Measurements from ENCODE around the gene PARD3B. TPM values are rescaled to one million over a fixed set of nuclear protein-coding genes. Genes with fewer than 3 reads are reported as not detected.

Gene PARD3B
- total and polyA plus RNA-seq, 2 experiments from 2014 or later, result 3.5 to 4.4 TPM

DNA sequence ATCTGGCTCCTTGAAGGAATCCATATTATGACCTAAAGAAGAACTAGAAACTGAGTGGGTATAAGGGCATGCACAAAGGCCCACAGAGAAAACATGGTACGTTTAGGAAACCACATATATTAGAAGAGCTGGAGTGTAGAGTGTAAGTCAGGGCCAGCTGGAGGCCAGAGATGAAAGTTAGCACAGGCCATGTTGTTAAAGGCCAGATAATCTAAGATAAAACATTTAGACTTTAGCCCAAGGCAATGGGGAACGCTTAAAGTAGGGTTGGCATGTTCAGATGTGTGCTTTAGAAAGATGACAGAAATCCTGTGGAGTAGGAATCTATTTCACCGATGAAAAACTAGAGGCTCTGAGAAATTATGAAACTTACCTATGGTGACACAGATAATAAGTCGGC is 907.9 kb downstream of the PARD3B start:
- no peak for TF ChIP-seq EZH2 (IDR thresholded peaks at IDR 0.05; ENCODE audit: low read depth, unreplicated experiment)
- no peak for TF ChIP-seq CREB1 (CRISPR knock-in tag; IDR thresholded peaks at IDR 0.05; ENCODE audit: low read depth)
- TF ChIP-seq, protein P1, sequence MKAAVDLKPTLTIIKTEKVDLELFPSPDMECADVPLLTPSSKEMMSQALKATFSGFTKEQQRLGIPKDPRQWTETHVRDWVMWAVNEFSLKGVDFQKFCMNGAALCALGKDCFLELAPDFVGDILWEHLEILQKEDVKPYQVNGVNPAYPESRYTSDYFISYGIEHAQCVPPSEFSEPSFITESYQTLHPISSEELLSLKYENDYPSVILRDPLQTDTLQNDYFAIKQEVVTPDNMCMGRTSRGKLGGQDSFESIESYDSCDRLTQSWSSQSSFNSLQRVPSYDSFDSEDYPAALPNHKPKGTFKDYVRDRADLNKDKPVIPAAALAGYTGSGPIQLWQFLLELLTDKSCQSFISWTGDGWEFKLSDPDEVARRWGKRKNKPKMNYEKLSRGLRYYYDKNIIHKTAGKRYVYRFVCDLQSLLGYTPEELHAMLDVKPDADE (IDR thresholded peaks at IDR 0.05), result no peak
- TF ChIP-seq STAT1 (IDR thresholded peaks at IDR 0.05; ENCODE audit: unreplicated experiment), result no peak
- no peak for TF ChIP-seq ZNF114 (CRISPR knock-in tag; IDR thresholded peaks at IDR 0.05)
- TF ChIP-seq, protein P2, sequence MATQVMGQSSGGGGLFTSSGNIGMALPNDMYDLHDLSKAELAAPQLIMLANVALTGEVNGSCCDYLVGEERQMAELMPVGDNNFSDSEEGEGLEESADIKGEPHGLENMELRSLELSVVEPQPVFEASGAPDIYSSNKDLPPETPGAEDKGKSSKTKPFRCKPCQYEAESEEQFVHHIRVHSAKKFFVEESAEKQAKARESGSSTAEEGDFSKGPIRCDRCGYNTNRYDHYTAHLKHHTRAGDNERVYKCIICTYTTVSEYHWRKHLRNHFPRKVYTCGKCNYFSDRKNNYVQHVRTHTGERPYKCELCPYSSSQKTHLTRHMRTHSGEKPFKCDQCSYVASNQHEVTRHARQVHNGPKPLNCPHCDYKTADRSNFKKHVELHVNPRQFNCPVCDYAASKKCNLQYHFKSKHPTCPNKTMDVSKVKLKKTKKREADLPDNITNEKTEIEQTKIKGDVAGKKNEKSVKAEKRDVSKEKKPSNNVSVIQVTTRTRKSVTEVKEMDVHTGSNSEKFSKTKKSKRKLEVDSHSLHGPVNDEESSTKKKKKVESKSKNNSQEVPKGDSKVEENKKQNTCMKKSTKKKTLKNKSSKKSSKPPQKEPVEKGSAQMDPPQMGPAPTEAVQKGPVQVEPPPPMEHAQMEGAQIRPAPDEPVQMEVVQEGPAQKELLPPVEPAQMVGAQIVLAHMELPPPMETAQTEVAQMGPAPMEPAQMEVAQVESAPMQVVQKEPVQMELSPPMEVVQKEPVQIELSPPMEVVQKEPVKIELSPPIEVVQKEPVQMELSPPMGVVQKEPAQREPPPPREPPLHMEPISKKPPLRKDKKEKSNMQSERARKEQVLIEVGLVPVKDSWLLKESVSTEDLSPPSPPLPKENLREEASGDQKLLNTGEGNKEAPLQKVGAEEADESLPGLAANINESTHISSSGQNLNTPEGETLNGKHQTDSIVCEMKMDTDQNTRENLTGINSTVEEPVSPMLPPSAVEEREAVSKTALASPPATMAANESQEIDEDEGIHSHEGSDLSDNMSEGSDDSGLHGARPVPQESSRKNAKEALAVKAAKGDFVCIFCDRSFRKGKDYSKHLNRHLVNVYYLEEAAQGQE (IDR thresholded peaks at IDR 0.05; ENCODE audit: unreplicated experiment), result no peak
- TF ChIP-seq, protein P3, sequence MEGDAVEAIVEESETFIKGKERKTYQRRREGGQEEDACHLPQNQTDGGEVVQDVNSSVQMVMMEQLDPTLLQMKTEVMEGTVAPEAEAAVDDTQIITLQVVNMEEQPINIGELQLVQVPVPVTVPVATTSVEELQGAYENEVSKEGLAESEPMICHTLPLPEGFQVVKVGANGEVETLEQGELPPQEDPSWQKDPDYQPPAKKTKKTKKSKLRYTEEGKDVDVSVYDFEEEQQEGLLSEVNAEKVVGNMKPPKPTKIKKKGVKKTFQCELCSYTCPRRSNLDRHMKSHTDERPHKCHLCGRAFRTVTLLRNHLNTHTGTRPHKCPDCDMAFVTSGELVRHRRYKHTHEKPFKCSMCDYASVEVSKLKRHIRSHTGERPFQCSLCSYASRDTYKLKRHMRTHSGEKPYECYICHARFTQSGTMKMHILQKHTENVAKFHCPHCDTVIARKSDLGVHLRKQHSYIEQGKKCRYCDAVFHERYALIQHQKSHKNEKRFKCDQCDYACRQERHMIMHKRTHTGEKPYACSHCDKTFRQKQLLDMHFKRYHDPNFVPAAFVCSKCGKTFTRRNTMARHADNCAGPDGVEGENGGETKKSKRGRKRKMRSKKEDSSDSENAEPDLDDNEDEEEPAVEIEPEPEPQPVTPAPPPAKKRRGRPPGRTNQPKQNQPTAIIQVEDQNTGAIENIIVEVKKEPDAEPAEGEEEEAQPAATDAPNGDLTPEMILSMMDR (conservative IDR thresholded peaks at IDR 0.05; ENCODE audit: low read depth in 2 of 2), result no peak
- TF ChIP-seq POLR2AphosphoS5 (IDR thresholded peaks at IDR 0.05; ENCODE audit: low read depth), result no peak
- TF ChIP-seq EZH2phosphoT487 (IDR thresholded peaks at IDR 0.05; ENCODE audit: unreplicated experiment), result no peak
- TF ChIP-seq NANOG (IDR thresholded peaks at IDR 0.05; ENCODE audit: borderline replicate concordance), result no peak
- TF ChIP-seq, protein P4, sequence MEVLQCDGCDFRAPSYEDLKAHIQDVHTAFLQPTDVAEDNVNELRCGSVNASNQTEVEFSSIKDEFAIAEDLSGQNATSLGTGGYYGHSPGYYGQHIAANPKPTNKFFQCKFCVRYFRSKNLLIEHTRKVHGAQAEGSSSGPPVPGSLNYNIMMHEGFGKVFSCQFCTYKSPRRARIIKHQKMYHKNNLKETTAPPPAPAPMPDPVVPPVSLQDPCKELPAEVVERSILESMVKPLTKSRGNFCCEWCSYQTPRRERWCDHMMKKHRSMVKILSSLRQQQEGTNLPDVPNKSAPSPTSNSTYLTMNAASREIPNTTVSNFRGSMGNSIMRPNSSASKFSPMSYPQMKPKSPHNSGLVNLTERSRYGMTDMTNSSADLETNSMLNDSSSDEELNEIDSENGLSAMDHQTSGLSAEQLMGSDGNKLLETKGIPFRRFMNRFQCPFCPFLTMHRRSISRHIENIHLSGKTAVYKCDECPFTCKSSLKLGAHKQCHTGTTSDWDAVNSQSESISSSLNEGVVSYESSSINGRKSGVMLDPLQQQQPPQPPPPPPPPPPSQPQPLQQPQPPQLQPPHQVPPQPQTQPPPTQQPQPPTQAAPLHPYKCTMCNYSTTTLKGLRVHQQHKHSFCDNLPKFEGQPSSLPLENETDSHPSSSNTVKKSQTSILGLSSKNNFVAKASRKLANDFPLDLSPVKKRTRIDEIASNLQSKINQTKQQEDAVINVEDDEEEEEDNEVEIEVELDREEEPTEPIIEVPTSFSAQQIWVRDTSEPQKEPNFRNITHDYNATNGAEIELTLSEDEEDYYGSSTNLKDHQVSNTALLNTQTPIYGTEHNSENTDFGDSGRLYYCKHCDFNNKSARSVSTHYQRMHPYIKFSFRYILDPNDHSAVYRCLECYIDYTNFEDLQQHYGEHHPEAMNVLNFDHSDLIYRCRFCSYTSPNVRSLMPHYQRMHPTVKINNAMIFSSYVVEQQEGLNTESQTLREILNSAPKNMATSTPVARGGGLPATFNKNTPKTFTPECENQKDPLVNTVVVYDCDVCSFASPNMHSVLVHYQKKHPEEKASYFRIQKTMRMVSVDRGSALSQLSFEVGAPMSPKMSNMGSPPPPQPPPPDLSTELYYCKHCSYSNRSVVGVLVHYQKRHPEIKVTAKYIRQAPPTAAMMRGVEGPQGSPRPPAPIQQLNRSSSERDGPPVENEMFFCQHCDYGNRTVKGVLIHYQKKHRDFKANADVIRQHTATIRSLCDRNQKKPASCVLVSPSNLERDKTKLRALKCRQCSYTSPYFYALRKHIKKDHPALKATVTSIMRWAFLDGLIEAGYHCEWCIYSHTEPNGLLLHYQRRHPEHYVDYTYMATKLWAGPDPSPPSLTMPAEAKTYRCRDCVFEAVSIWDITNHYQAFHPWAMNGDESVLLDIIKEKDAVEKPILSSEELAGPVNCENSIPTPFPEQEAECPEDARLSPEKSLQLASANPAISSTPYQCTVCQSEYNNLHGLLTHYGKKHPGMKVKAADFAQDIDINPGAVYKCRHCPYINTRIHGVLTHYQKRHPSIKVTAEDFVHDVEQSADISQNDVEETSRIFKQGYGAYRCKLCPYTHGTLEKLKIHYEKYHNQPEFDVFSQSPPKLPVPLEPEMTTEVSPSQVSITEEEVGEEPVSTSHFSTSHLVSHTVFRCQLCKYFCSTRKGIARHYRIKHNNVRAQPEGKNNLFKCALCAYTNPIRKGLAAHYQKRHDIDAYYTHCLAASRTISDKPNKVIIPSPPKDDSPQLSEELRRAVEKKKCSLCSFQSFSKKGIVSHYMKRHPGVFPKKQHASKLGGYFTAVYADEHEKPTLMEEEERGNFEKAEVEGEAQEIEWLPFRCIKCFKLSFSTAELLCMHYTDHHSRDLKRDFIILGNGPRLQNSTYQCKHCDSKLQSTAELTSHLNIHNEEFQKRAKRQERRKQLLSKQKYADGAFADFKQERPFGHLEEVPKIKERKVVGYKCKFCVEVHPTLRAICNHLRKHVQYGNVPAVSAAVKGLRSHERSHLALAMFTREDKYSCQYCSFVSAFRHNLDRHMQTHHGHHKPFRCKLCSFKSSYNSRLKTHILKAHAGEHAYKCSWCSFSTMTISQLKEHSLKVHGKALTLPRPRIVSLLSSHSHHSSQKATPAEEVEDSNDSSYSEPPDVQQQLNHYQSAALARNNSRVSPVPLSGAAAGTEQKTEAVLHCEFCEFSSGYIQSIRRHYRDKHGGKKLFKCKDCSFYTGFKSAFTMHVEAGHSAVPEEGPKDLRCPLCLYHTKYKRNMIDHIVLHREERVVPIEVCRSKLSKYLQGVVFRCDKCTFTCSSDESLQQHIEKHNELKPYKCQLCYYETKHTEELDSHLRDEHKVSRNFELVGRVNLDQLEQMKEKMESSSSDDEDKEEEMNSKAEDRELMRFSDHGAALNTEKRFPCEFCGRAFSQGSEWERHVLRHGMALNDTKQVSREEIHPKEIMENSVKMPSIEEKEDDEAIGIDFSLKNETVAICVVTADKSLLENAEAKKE (CRISPR knock-in tag; IDR thresholded peaks at IDR 0.05), result no peak
- no peak for TF ChIP-seq ZNF331 (CRISPR knock-in tag; IDR thresholded peaks at IDR 0.05; ENCODE audit: low read depth)
- TF ChIP-seq JUNB (IDR thresholded peaks at IDR 0.05; ENCODE audit: unreplicated experiment), result no peak
- Mint-ChIP-seq H3K9me3 (no peaks in the 10 kb centered on the region; the same call in 2 of the 3 replicates), H3K4me3 (no peak overlapping the region), H3K27me3 (ENCODE audit: insufficient read depth, low read depth, poor library complexity) (no peaks in the 10 kb centered on the region), H3K4me1 (peaks cover 17% of the 10 kb centered on the region), H3K27ac (no peak overlapping the region), H3K36me3 (ENCODE audit: low read depth) (no peaks in the 10 kb centered on the region)
- Histone ChIP-seq H2AFZ (no peak overlapping the region), H3K27me3 (ENCODE audit: insufficient read depth) (no peaks in the 10 kb centered on the region), H3K4me2 (no peak overlapping the region), H3K4me3 (no peak overlapping the region), H3K9me2 (ENCODE audit: insufficient read depth) (0 out of 2 replicates have a peak, but pooled peaks cover 5% of the 10 kb centered on the region), H3K79me2 (replicated peaks; ENCODE audit: insufficient read depth) (no peaks in the 10 kb centered on the region), H3K36me3 (ENCODE audit: insufficient read depth) (no peaks in the 10 kb centered on the region), H3F3A (replicated peaks; ENCODE audit: low read depth) (no peaks in the 10 kb centered on the region), H4K20me1 (replicated peaks; ENCODE audit: insufficient read depth) (no peaks in the 10 kb centered on the region), H3K4me1 (ENCODE audit: insufficient read depth) (0 out of 2 replicates have a peak, but pooled peaks cover 5% of the 10 kb centered on the region), H3K27ac (ENCODE audit: low read depth) (no peak overlapping the region)
- ATAC-seq (no peak), DNase-seq (ENCODE audit: low spot score) (no peak)
